ENCODE data around the gene ANKLE2. TPM values are rescaled to one million over a fixed set of nuclear protein-coding genes. Genes with fewer than 3 reads are reported as not detected.

Gene ANKLE2
- total and polyA plus RNA-seq, 10 donors: 25.7 to 86.5 (median 76.2) TPM

GRCh38 chr12:132789099-132789471 lies 27.5 kb upstream of the ANKLE2 start:
- no peak for DNase-seq
- TF ChIP-seq CTCF (IDR thresholded peaks at IDR 0.05 in 8 of 11, conservative IDR thresholded peaks at IDR 0.05 in 3 of 11) (no peak), POLR2AphosphoS5 (IDR thresholded peaks at IDR 0.05) (peak in 1 of 3 donors; percentile 24)
- no peak overlapping the region for H3K4me3 ChIP-seq
- WGBS, 5 donors: 95 to 98% (median 96%) methylated on average over 21 of the region's 21 CpGs
- no peaks in the 10 kb centered on the region for H3K27me3 ChIP-seq (replicated peaks in 1 of 7)
- no peaks in the 10 kb centered on the region for H3K9me3 ChIP-seq
- peaks cover 0 to 96% (median 71%) of the 10 kb centered on the region in 6 donors for H3K36me3 ChIP-seq
- no peaks in the 10 kb centered on the region for H3K4me1 ChIP-seq
- intact Hi-C loops (cut with DNase I; ENCODE audit: low total_unique reads): no loop called here
- H3K27ac ChIP-seq: no peak overlapping the region

GRCh38 chr12:132788375-132789098 lies 26.9 kb upstream of the ANKLE2 start:
- intact Hi-C loops (cut with DNase I; ENCODE audit: low total_unique reads): no loop called here
- WGBS, 5 donors: 94 to 98% (median 96%) methylated on average over 29 of the region's 29 CpGs
- DNase-seq: no peak

GRCh38 chr12:132787877-132788276 lies 26.2 kb upstream of the ANKLE2 start:
- Histone ChIP-seq H3K4me1 (no peaks in the 10 kb centered on the region), H3K4me3 (no peak overlapping the region), H3K27ac (no peak overlapping the region), H3K27me3 (replicated peaks in 1 of 7) (no peaks in the 10 kb centered on the region), H3K9me3 (no peaks in the 10 kb centered on the region), H3K36me3 (peaks cover 0 to 100% (median 78%) of the 10 kb centered on the region in 6 donors)
- intact Hi-C loops (cut with DNase I; ENCODE audit: low total_unique reads): no loop called here
- 94 to 98% (median 96%) methylated on average over 14 to 15 of the region's 15 CpGs for WGBS, 5 donors
- no peak for DNase-seq
- no peak for TF ChIP-seq POLR2A (IDR thresholded peaks at IDR 0.05)
- TF ChIP-seq POLR2AphosphoS5 (IDR thresholded peaks at IDR 0.05): no peak
- TF ChIP-seq CTCF (IDR thresholded peaks at IDR 0.05 in 8 of 11, conservative IDR thresholded peaks at IDR 0.05 in 3 of 11): no peak

More at GRCh38 chr12:132788375-132789098, 26.9 kb upstream of the ANKLE2 start:
- Histone ChIP-seq H3K4me3 (no peak overlapping the region), H3K27ac (no peak overlapping the region), H3K9me3 (no peaks in the 10 kb centered on the region), H3K27me3 (replicated peaks in 1 of 7) (no peaks in the 10 kb centered on the region), H3K4me1 (no peaks in the 10 kb centered on the region), H3K36me3 (peaks cover 0 to 96% (median 71%) of the 10 kb centered on the region in 6 donors)
- TF ChIP-seq POLR2AphosphoS5 (IDR thresholded peaks at IDR 0.05) (no peak), CTCF (IDR thresholded peaks at IDR 0.05 in 8 of 11, conservative IDR thresholded peaks at IDR 0.05 in 3 of 11) (no peak), POLR2A (IDR thresholded peaks at IDR 0.05) (no peak)

- Histone ChIP-seq H3K27me3 (replicated peaks in 1 of 7) (no peaks in the 10 kb centered on the region), H3K36me3 (peaks cover 0 to 100% (median 89%) of the 10 kb centered on the region in 6 donors), H3K4me3 (no peak overlapping the region), H3K27ac (no peak overlapping the region), H3K4me1 (no peaks in the 10 kb centered on the region), H3K9me3 (no peaks in the 10 kb centered on the region)
- no peak for TF ChIP-seq POLR2A (IDR thresholded peaks at IDR 0.05)
- peak in 1 of 3 donors; percentile 24 for TF ChIP-seq POLR2AphosphoS5 (IDR thresholded peaks at IDR 0.05)
- TF ChIP-seq CTCF (IDR thresholded peaks at IDR 0.05 in 8 of 11, conservative IDR thresholded peaks at IDR 0.05 in 3 of 11): no peak
- intact Hi-C loops (cut with DNase I; ENCODE audit: low total_unique reads): no loop called here
- DNase-seq: no peak
- 92 to 97% (median 94%) methylated on average over 11 to 21 of the region's 21 CpGs for WGBS, 5 donors
Observed at GRCh38 chr12:132786192-132786591, 24.6 kb upstream of the ANKLE2 start.

Data from spleen (tissue), 11 donors.